Stimulated activated CD8-positive, alpha-beta memory T cell treated with anti-CD3 and anti-CD28 coated beads, Interleukin-4, amount 100 ng/mL, for 4 hours (primary cell): ENCODE results near the gene PPP3CA.

Experiments
- DNase-seq, 2 donors: peaks; one replicate each; pipeline ENCODE4 v3.0.0-alpha.2; 2020; ENCODE audit warnings: low read depth in 2 of 2, low spot score in 1 of 2

PPP3CA gene

DNA sequence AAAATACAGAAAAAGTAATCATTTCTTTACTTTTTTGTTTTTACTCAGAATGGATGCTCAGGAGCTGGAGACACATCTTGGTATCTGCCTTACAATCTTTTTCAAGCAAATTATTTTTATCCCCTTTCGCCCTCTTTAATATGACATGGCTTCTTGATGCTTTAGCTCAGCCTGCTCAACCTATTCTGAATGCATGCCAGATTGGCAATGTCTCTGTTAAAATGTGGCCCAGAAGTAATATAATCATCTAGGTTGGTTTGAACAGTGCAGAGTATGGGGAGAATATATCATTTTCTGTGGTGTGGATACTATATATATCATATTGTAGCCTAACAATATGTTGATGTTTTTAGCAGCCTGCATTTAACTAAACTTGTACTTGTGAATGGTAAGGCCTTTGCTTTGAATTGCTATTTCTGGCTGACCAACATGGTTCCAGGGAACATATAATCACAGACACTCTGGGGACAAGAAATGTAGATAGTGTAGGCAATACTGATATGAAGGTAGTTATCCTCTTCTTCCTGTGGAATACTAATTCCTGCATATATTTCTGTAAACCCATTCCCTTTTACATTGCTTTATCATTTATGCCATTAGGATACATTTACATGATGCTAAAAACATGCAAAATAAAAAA is 282.7 kb downstream of the PPP3CA start:
- no peak for DNase-seq

DNA sequence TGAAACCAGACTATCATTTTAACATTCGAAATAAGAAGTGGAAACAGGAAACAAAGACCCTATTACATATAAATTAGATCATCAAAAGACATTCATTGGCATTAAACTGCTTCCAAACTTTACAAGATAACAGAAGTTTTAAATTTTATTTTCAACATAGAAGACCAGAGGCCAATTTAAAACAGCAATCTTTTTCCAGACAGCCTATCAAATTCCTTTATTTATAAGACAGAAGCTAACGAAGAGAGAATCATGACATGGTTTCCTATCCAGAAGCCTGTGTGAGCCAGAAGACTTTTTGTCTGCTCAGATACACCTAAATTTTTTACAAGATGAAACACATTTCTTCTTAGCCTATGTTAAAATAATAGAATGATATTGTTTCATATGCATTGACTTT is 291.9 kb downstream of the PPP3CA start:
- no peak for DNase-seq

DNA sequence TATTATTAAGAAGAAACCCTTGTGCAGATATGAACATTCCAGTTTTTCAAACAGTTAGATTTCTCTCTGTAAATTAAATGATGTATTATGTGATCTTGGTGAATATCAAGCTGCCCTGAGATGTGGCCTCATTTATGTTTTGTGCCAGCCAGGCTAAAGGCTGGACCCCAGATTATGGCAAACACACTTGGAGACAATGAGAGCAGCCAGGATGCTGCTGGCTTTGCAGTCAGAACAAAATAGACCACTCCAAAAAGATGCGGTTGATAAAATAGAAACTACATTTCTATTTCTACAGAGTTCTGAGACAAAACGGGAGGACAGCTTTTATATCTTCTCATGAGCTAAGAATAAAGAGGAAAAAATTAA is 296.5 kb downstream of the PPP3CA start:
- no peak for DNase-seq

DNA sequence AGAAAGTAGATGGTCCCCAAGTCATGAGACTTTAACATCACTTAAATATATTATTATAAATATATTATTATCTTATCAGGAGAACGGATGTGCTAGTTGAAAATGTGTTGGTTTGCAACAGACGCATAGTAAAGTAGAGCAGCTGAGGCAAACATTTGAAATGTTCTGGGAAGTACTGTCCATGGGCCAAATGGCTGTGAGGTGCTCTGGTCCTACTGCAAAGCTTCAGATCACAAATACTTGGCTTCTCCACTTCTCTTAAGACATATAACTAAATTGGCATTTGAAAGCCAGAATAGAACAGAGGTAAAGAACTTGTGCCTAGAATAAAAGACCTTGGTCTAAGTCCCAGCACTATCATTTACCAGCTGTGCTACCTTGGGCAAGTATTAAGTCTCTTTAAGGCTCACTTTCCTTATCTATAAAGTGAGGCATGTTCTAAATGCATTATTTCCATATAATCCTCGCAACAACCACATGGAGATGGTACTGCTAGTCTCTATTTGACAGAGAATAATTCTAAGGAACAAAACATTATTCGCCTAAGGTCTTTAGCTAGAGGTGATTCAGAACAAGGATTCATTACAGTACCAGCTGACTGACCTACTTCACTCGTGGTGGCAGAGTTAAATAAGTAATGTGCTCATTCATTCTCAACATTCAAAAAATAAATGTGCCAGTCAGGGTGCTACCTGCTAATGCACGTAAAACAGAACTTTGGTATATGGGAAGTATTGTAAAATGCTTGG is 297.1 kb downstream of the PPP3CA start:
- no peak for DNase-seq

GRCh38 chr4:101049549-101050001 is 297.8 kb downstream of the PPP3CA start:
- DNase-seq: no peak

- DNase-seq: no peak
These were observed 302.6 kb downstream of the PPP3CA start for GRCh38 chr4:101044766-101045165.

- DNase-seq: no peak
These were observed 304.5 kb downstream of the PPP3CA start for GRCh38 chr4:101042847-101043246.

DNA sequence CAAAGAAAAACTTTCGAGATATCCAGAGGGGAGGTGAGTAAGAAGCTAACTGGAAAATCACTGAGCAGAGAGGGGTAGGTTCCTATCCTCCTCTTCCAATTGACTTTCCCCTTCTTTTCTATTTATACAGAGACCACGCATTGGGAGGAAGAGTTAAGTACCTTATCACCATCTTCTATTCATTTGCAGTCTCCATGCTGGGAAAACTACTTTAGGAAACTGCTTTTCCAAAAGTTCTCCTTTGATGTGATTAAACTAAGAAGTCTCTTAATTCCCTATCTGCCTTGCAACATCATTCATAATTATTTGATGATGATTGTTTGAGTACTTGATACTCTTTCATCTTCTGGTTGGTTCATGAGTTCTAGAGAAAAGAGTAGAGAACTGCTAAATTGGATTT is 306.6 kb downstream of the PPP3CA start:
- no peak for DNase-seq

DNA sequence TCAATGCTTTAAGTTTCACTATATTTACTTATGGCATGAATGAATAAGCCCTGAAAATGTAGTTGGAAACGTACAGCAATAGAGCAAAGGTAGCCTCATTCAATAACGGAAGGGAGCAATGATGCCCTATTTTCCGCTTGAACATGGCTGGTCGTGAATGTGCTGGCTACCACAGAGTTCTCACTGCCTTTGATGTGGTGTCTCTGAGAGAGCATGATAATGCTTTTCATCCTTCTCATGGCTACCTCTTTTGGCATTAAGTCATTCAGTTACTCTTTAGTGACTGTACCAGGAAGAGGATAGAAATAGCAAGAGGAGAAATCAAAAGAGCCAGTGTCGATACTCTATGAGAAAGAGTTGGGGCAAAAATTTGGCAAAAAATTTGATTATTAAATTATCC is 308.0 kb downstream of the PPP3CA start:
- DNase-seq: peak in 1 of 2 donors; percentile 33

DNA sequence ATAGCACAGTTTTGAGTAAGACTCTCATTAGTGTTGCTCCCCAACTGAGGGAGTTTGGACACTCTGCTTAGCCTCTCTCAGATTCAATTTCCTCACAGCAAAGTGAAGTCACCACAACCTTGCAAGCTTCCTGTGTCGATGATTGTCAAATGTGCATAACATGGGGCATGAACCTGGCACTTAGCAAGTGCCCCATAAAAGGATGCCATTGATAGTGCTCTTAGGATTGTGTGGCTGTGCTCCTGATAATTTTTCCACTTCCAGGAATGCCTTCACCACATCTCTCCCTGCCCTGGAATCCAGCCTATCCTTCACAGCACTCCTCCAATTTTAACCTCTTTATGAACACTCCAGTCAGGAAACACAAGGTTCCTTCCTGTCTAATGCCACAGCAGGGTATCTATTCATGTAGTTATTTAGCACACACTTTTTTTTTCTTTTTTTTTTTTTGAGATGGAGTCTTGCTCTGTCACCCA is 309.4 kb downstream of the PPP3CA start:
- no peak for DNase-seq

DNA sequence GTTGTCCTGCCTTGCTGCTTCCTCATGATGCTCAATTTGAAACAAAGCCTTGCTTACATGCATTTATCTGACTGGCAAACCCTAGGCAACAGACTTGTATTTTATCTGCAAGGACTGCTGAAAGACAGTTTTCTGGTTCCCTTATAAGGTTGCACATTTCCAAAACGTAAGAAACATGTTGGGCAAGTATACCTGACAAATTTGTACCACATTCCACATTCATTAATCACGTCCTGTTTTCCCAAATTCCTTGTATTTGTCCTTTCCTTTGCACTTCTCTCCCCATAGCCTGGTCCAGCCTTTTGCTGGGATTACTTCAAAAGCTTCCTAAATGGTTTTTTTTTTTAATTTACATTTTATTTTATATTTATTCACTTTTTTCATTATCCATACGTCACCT is 310.1 kb downstream of the PPP3CA start:
- no peak for DNase-seq

- no peak for DNase-seq
These were observed 311.8 kb downstream of the PPP3CA start for GRCh38 chr4:101035487-101035886.

DNA sequence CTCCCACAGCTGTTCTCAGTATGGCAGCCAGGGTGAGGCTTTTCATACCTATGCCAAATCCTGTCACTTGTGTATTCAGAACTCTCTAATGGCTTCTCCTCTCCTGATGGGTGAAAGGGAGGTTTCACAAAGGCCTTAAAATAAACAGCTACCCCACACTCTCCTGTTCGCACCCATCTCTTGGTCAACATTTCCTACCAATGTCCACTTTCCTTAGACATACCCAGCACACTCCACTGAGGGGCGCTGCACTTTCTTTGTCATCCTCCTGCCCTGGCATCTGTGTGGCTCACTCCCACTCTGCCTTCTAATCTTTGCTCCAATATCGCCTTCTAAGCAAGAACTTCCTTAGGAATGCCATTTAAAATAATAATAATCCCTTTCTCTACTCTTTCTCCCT is 313.3 kb downstream of the PPP3CA start:
- DNase-seq: no peak

- DNase-seq: no peak
These were observed 314.8 kb downstream of the PPP3CA start for GRCh38 chr4:101032541-101032940.

GRCh38 chr4:101031971-101032370 is 315.4 kb downstream of the PPP3CA start:
- DNase-seq: no peak

- no peak for DNase-seq
These were observed 318.4 kb downstream of the PPP3CA start for GRCh38 chr4:101028886-101029285.

GRCh38 chr4:101027721-101028120 is 319.6 kb downstream of the PPP3CA start:
- no peak for DNase-seq

DNA sequence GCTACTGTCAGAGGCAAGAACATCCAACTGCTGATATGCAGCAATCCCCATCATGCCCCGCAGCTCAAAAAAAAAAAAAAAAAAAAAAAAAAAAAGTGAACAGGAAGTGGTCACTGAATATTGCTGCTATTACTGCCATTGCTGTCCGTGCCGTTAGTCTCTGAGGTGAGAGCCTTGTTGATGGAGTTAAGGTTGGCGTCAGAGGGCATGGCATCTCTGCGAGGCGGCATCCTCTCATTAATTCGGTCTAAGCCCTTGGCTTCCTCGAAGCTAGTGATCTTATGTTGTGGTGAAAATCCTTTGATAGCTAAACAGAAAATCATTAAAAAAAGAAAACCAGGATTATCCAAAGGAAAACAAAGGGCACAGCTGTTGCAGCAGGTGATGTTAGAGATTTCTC is 321.6 kb downstream of the PPP3CA start:
- no peak for DNase-seq

GRCh38 chr4:101022151-101023024 is 324.9 kb downstream of the PPP3CA start:
- DNase-seq: no peak

- no peak for DNase-seq
These were observed 326.4 kb downstream of the PPP3CA start for GRCh38 chr4:101020956-101021355.

DNA sequence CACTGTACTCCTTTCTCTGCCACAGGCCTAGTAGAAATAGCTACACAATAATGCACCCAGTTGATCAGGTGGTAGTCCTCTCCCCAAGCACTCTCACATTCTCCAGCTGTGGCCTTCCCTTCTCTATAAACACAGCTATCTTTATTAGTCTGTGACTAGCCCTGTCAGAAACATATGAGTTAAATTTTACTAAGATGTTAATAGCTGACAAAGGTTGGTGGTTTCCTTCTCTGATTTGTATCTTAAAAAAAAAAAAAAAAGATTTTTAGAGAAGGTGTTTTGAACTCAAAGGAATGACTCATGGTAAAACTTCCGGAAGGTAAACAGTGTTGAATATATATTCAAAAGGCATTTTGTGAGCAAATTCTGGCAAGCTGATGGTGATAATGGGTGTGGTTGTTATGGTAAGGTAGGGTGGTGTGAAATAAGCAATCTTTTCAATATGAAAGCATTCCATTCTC is 327.4 kb downstream of the PPP3CA start:
- no peak for DNase-seq

- DNase-seq: no peak
These were observed 328.0 kb downstream of the PPP3CA start for GRCh38 chr4:101019313-101019712.
